Right kidney (tissue), 1 donor: ENCODE measurements around the gene SEC14L3.
A peak's percentile ranks its signal among the peaks of the same experiment; 100 is the strongest.

Source experiments
- DNase-seq: peaks from one replicate; pipeline ENCODE4 v3.0.0-alpha.2; 2016

SEC14L3 gene

GRCh38 chr22:30444632-30445437 is 27.0 kb downstream of the SEC14L3 start:
- DNase-seq = peak; percentile 57

- DNase-seq = no peak
Measured at GRCh38 chr22:30441088-30441487, 30.7 kb downstream of the SEC14L3 start.

GRCh38 chr22:30439836-30440235 is 32.0 kb downstream of the SEC14L3 start:
- no peak for DNase-seq

- no peak for DNase-seq
Measured at GRCh38 chr22:30439226-30439625, 32.6 kb downstream of the SEC14L3 start.

GRCh38 chr22:30438559-30438958 is 33.3 kb downstream of the SEC14L3 start:
- DNase-seq = no peak

- DNase-seq = no peak
Measured at GRCh38 chr22:30436196-30436595, 35.6 kb downstream of the SEC14L3 start.

- DNase-seq = no peak
Measured at GRCh38 chr22:30435674-30436126, 36.1 kb downstream of the SEC14L3 start.

- DNase-seq = no peak
Measured at GRCh38 chr22:30434843-30435242, 37.0 kb downstream of the SEC14L3 start.

- no peak for DNase-seq
Measured at GRCh38 chr22:30433773-30434172, 38.0 kb downstream of the SEC14L3 start.

GRCh38 chr22:30433227-30433626 is 38.6 kb downstream of the SEC14L3 start:
- DNase-seq = no peak

GRCh38 chr22:30432520-30432919 is 39.3 kb downstream of the SEC14L3 start:
- DNase-seq = no peak

GRCh38 chr22:30432096-30432495 is 39.7 kb downstream of the SEC14L3 start:
- no peak for DNase-seq

- no peak for DNase-seq
Measured at GRCh38 chr22:30430933-30431332, 40.9 kb downstream of the SEC14L3 start.

GRCh38 chr22:30429887-30430286 is 41.9 kb downstream of the SEC14L3 start:
- no peak for DNase-seq

- DNase-seq = no peak
Measured at GRCh38 chr22:30427871-30428270, 43.9 kb downstream of the SEC14L3 start.

- peak; percentile 67 for DNase-seq
Measured at GRCh38 chr22:30426388-30427353, 45.1 kb downstream of the SEC14L3 start.

GRCh38 chr22:30425616-30426387 is 46.0 kb downstream of the SEC14L3 start, which contains the start of gene MTFP1:
MTFP1 (plus strand) TSS chr22:30425768; CDS start chr22:30425880, 112 bp downstream.
- peak; percentile 83 for DNase-seq

GRCh38 chr22:30425327-30425615 is 46.5 kb downstream of the SEC14L3 start:
- DNase-seq = no peak

- no peak for DNase-seq
Measured at GRCh38 chr22:30424534-30425326, 47.1 kb downstream of the SEC14L3 start.

- DNase-seq = no peak
Measured at GRCh38 chr22:30423959-30424533, 47.8 kb downstream of the SEC14L3 start.

GRCh38 chr22:30423301-30423958 is 48.4 kb downstream of the SEC14L3 start:
- peak; percentile 96 for DNase-seq
